K562 (cell line): ENCODE data around the gene MIDN. TPM values are rescaled to one million over a fixed set of nuclear protein-coding genes. Genes with fewer than 3 reads are reported as not detected.

ENCODE experiments used
- EZH2 ChIP-seq: IDR thresholded peaks from 2 replicates; pipeline ENCODE4 v1.6.1; 2012; ENCODE audit warnings: low read depth, mild to moderate bottlenecking, inconsistent platforms, low read length, borderline replicate concordance
- FOXA3 ChIP-seq, 2 experiments: fragments of 450-650 bp in 1 of 2; sonication (generic) in 1 of 2; formaldehyde crosslinking; IDR thresholded peaks in 1 of 2; conservative IDR thresholded peaks in 1 of 2; 2 replicates each; pipeline versions ENCODE4 v1.4.0 to v1.8.0; 2020 to 2022; ENCODE audit warnings: mild to moderate bottlenecking in 2 of 2, missing genetic modification reagents in 1 of 2
- KDM1A ChIP-seq, 2 experiments: fragments of 450-650 bp; IDR thresholded peaks; 2 replicates each; pipeline ENCODE4 v1.6.1; 2016; ENCODE audit warnings: mild to moderate bottlenecking in 2 of 2
- MEF2D ChIP-seq: conservative IDR thresholded peaks from 2 replicates; pipeline ENCODE4 v1.6.1; 2016; ENCODE audit warnings: low read depth, missing genetic modification characterization, missing compliant biosample characterization
- MTA2 ChIP-seq: fragments of 450-650 bp; IDR thresholded peaks from 2 replicates; pipeline ENCODE4 v1.6.1; 2016; ENCODE audit warnings: low read depth
- PHF21A ChIP-seq: fragments of 450-650 bp; IDR thresholded peaks from 2 replicates; pipeline ENCODE4 v1.6.1; 2017; ENCODE audit warnings: low read depth, borderline replicate concordance
- PREB ChIP-seq: sonication (generic); formaldehyde crosslinking; IDR thresholded peaks from 2 replicates; pipeline ENCODE4 v1.8.1; 2023; ENCODE audit warnings: mild to moderate bottlenecking, missing genetic modification reagents
- SNIP1 ChIP-seq: fragments of 450-650 bp; IDR thresholded peaks from 2 replicates; pipeline ENCODE4 v1.7.1; 2017; ENCODE audit warnings: low read depth, mild to moderate bottlenecking
- STAG1 ChIP-seq: sonication (generic); formaldehyde crosslinking; IDR thresholded peaks from 2 replicates; pipeline ENCODE4 v1.5.0; 2020; ENCODE audit warnings: missing genetic modification reagents, borderline replicate concordance
- TGIF2 ChIP-seq: sonication (generic); formaldehyde crosslinking; IDR thresholded peaks from 2 replicates; pipeline ENCODE4 v1.8.1; 2022; ENCODE audit warnings: mild to moderate bottlenecking, missing genetic modification reagents, moderate library complexity
- USF2 ChIP-seq: sonication (generic); formaldehyde crosslinking; IDR thresholded peaks from 2 replicates; pipeline ENCODE4 v1.5.0; 2020; ENCODE audit warnings: missing genetic modification reagents
- ZBTB11 ChIP-seq, 3 experiments: fragments of 200-800 bp in 1 of 3; fragments of 250-450 bp in 1 of 3; fragments of 450-650 bp in 1 of 3; sonication (Bioruptor Pico) in 1 of 3; sonication (Bioruptor generic) in 1 of 3; formaldehyde crosslinking in 1 of 3; IDR thresholded peaks; 2 replicates each; pipeline versions ENCODE4 v1.6.1 to v1.8.0; 2016 to 2022; ENCODE audit warnings: mild to moderate bottlenecking in 2 of 3, missing genetic modification characterization in 2 of 3, missing compliant biosample characterization in 1 of 3, moderate library complexity in 1 of 3
- ZC3H4 ChIP-seq: sonication (generic); formaldehyde crosslinking; IDR thresholded peaks from 2 replicates; pipeline ENCODE4 v1.9.0; 2021; ENCODE audit warnings: missing genetic modification reagents, borderline replicate concordance
- ZHX1 ChIP-seq: fragments of 150-350 bp; conservative IDR thresholded peaks from 2 replicates; pipeline ENCODE4 v1.6.1; 2014; ENCODE audit warnings: low read length
- ZNF232 ChIP-seq: sonication (generic); formaldehyde crosslinking; IDR thresholded peaks from 2 replicates; pipeline ENCODE4 v1.8.0; 2022; ENCODE audit warnings: mild to moderate bottlenecking, missing genetic modification reagents
- ZNF444 ChIP-seq: fragments of 250-450 bp; sonication (Bioruptor Pico); IDR thresholded peaks from 2 replicates; pipeline ENCODE4 v1.4.0; 2020; ENCODE audit warnings: mild to moderate bottlenecking, moderate library complexity
- ZNF561 ChIP-seq: fragments of 450-650 bp; formaldehyde crosslinking; conservative IDR thresholded peaks from 2 replicates; pipeline ENCODE4 v1.4.0; 2020; ENCODE audit warnings: mild to moderate bottlenecking, moderate library complexity
- ZNF696 ChIP-seq: fragments of 250-450 bp; sonication (Bioruptor Pico); conservative IDR thresholded peaks from 2 replicates; pipeline ENCODE4 v1.4.0; 2020; ENCODE audit warnings: mild to moderate bottlenecking, moderate library complexity
- ZNF76 ChIP-seq: fragments of 250-450 bp; sonication (Bioruptor Pico); IDR thresholded peaks from 2 replicates; pipeline ENCODE4 v1.4.0; 2020; ENCODE audit warnings: mild to moderate bottlenecking, moderate library complexity, borderline replicate concordance
- ZNF785 ChIP-seq: fragments of 250-450 bp; sonication (Bioruptor Pico); IDR thresholded peaks from 2 replicates; pipeline ENCODE4 v1.4.0; 2020; ENCODE audit warnings: mild to moderate bottlenecking
- polyA plus RNA-seq, 8 experiments: library from polyadenylated mRNA; depleted of rRNA in 4 of 8; stranded (reverse) in 5 of 8; unstranded in 3 of 8; fragments of >200 nt; fragmentation: Nextera tagmentation in 2 of 8; fragmentation: Illumina TruSeq in 1 of 8; extraction: Ambion mirVana in 2 of 8; extraction: Trizol in 1 of 8; gene quantifications; 2 replicates each; pipeline versions ENCODE4 v1.2.1 to v1.2.3, GENCODE V29; 2011 to 2014; ENCODE audit warnings: inconsistent platforms in 1 of 8, missing spikeins in 1 of 8
- total RNA-seq, 7 experiments: library from RNA; depleted of rRNA in 6 of 7; stranded (reverse); fragments of >200 nt in 6 of 7; fragmentation: Illumina TruSeq in 2 of 7; extraction: Trizol in 2 of 7; gene quantifications; 2 replicates each; pipeline versions ENCODE4 v1.2.1 to v1.2.3, GENCODE V29; 2011 to 2021; ENCODE audit warnings: low replicate concordance in 1 of 7

MIDN gene
- total and polyA plus RNA-seq, 9 of the 15 experiments (the other 6 are each of a cell fraction or from before 2014, with no cell fraction given): 0.17 to 120 (median 10.1) TPM

DNA sequence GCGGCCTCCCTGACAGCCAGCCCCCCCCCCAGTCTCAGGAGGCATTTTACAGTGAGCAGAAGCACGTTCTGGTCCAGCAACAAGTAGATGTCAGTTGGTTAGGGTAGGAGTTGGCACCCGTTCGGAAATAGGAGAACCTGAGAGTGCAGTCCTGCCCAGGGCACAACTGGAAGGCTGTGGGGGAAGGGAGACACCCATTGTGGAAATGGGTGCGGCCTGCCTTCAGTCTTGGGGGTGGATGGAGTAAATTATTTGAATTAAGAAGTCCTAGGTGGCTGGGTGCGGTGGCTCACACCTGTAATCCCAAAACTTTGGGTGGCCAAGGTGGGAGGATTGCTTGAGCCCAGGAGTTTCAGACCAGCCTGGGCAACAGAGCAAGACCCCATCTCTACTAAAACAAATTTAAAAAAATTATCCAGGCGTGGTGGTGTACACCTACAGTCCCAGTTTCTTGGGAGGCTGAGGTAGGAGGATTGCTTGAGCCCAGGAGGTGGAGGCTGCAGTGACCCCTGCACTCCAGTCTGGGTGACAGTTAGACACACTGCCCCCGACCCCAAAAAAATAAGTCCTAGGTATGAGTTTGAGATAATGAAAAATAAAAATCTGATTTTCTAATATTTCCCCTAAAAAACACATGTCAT lies 21.9 kb downstream of the MIDN start (continued):
- TF ChIP-seq TGIF2 (CRISPR knock-in tag) (0 out of 2 replicates have a peak, but pooled peaks have one; percentile 63), SNIP1 (no peak), EZH2 (no peak), ZNF561 (no peak), ZNF696 (CRISPR knock-in tag) (no peak), ZNF76 (CRISPR knock-in tag) (no peak), ZC3H4 (CRISPR knock-in tag) (no peak; the same call in 1 of the 2 replicates), KDM1A (IDR thresholded peaks at IDR 0.05) (no peak), FOXA3 (CRISPR knock-in tag; conservative IDR thresholded peaks at IDR 0.05 in 1 of 2, IDR thresholded peaks at IDR 0.05 in 1 of 2) (no peak), ZNF444 (CRISPR knock-in tag) (0 out of 2 replicates have a peak, but pooled peaks have one; percentile 33), PREB (CRISPR knock-in tag) (0 out of 2 replicates have a peak, but pooled peaks have one; percentile 73), ZNF785 (CRISPR knock-in tag) (no peak), ZNF232 (no peak), STAG1 (CRISPR knock-in tag) (no peak), ZBTB11 (CRISPR knock-in tag; IDR thresholded peaks at IDR 0.05) (peak in 1 of 3 experiments; percentile 8; a peak in 1 of 6 replicates), USF2 (no peak), MEF2D (no peak), ZHX1 (no peak), MTA2 (no peak), PHF21A (no peak)
